CD4-positive, alpha-beta T cell (primary cell): ENCODE results near the gene TSPYL4. TPM values are rescaled to one million over a fixed set of nuclear protein-coding genes. Genes with fewer than 3 reads are reported as not detected.

Experiments used
- ATAC-seq: fragments of 200-7000 bp; cut with Tn5 transposase; one replicate; pipeline ENCODE4 v1.10.0; 2022; ENCODE audit warnings: mild to moderate bottlenecking; ENCODE audit not compliant: poor library complexity
- CTCF ChIA-PET: fragments of 350-600 bp; sonication (Branson Sonifier 250); formaldehyde crosslinking; loops from one replicate; lab custom pipeline; 2021; ENCODE audit warnings: antibody characterized with exemption, inconsistent platforms; lab: Charles Lee
- POLR2A ChIA-PET: fragments of 350-600 bp; sonication (Branson Sonifier 250); formaldehyde crosslinking; loops from one replicate; lab custom pipeline; 2021; ENCODE audit warnings: antibody characterized with exemption, inconsistent platforms; lab: Charles Lee
- DNase-seq, 14 experiments: peaks; one replicate each; pipeline ENCODE4 v3.0.0-alpha.2; 2013 to 2020; ENCODE audit warnings: mixed read lengths in 2 of 14
- H3K27ac ChIP-seq, 2 donors: one replicate each; pipeline versions ENCODE4 v1.5.1 to v1.7.0; 2013; ENCODE audit warnings: low read length in 2 of 2, low read depth in 1 of 2, mild to moderate bottlenecking in 1 of 2
- H3K27me3 ChIP-seq, 2 experiments: 1 replicate in 1 of 2; 2 replicates in 1 of 2; pipeline versions ENCODE4 v1.6.1 to v1.7.0; 2013; ENCODE audit warnings: low read length in 2 of 2, control low read depth in 1 of 2, mild to moderate bottlenecking in 1 of 2, moderate library complexity in 1 of 2; ENCODE audit not compliant: insufficient read depth in 2 of 2, control insufficient read depth in 1 of 2
- H3K36me3 ChIP-seq: one replicate; pipeline ENCODE4 v1.6.1; 2013; ENCODE audit warnings: low read length, control low read depth; ENCODE audit not compliant: insufficient read depth
- H3K4me1 ChIP-seq: one replicate; pipeline ENCODE4 v1.6.1; 2013; ENCODE audit warnings: low read length, control low read depth; ENCODE audit not compliant: insufficient read depth
- H3K4me3 ChIP-seq: one replicate; pipeline ENCODE4 v1.5.1; 2013; ENCODE audit warnings: mild to moderate bottlenecking, low read length, moderate library complexity
- H3K9me3 ChIP-seq, 2 experiments: 1 replicate in 1 of 2; 2 replicates in 1 of 2; pipeline versions ENCODE4 v1.6.1 to v1.7.0; 2013; ENCODE audit warnings: low read length in 2 of 2, mild to moderate bottlenecking in 2 of 2, control low read depth in 1 of 2, moderate library complexity in 1 of 2; ENCODE audit not compliant: control insufficient read depth in 1 of 2, insufficient read depth in 1 of 2
- H3K27ac Mint-ChIP-seq: one replicate; pipeline ENCODE4 v1.8.0; 2020; ENCODE audit warnings: mixed read lengths
- H3K27me3 Mint-ChIP-seq: one replicate; pipeline ENCODE4 v1.8.0; 2021; ENCODE audit warnings: mixed read lengths
- H3K36me3 Mint-ChIP-seq: one replicate; pipeline ENCODE4 v1.8.0; 2021; ENCODE audit warnings: low read depth, mixed read lengths
- H3K4me1 Mint-ChIP-seq: one replicate; pipeline ENCODE4 v1.8.0; 2021; ENCODE audit warnings: low read depth, mixed read lengths
- H3K4me3 Mint-ChIP-seq: one replicate; pipeline ENCODE4 v1.8.0; 2020; ENCODE audit warnings: mild to moderate bottlenecking, mixed read lengths
- H3K9me3 Mint-ChIP-seq: one replicate; pipeline ENCODE4 v1.8.0; 2020; ENCODE audit warnings: mixed read lengths
- CTCF ChIP-seq: fragments of 200-600 bp; IDR thresholded peaks from one replicate; pipeline ENCODE4 v1.8.0; 2022; ENCODE audit warnings: antibody characterized with exemption, mild to moderate bottlenecking
- intact Hi-C, 2 experiments: fragments of 100-400 bp; cut with DNase I in 1 of 2; cut with micrococcal nuclease in 1 of 2; formaldehyde crosslinking; loops; one replicate each; pipeline versions ENCODE4 v1.15.1 to v1.9.0; 2023 to 2025; cut with DNase I, micrococcal nuclease
- total RNA-seq, 174 experiments: library from RNA in 2 of 174; stranded (reverse) in 2 of 174; gene quantifications; one replicate each; pipeline ENCODE4 v1.2.3 and lab custom pipeline; 2021 to 2026

The TSPYL4 gene
- total RNA-seq, 2 experiments from 2014 or later: 35.9 to 37.7 TPM

DNA sequence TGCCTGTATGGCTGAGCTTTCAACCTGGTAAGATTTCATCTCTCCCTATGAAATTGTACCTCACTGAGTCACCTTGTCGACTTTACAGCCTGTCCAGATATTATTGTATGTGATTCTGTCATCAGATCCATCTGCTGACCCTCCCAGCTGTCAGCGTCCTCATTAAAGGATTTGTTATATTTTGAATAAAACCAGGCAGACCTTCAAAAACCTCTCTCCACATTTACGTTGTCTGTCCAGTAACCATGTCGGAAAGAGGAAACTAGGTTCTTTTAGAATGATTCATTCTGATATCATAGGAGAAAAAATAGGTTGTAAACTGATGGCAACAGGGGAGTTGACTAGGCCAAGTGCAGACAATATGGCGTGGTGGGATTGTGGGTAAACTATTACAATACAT, 38.5 kb downstream of the TSPYL4 start:
- Mint-ChIP-seq H3K4me3 (no peak overlapping the region), H3K27me3 (no peaks in the 10 kb centered on the region), H3K27ac (no peak overlapping the region), H3K4me1 (peaks cover 7% of the 10 kb centered on the region), H3K36me3 (peaks cover 4% of the 10 kb centered on the region), H3K9me3 (no peaks in the 10 kb centered on the region)
- ChIA-PET CTCF (no interaction called here), POLR2A (no interaction called here)
- no peaks in the 10 kb centered on the region for H3K9me3 ChIP-seq
- DNase-seq: no peak
- H3K36me3 ChIP-seq: peaks cover 2% of the 10 kb centered on the region
- H3K27ac ChIP-seq: no peak overlapping the region
- H3K4me1 ChIP-seq: no peaks in the 10 kb centered on the region
- no peak overlapping the region for H3K4me3 ChIP-seq
- TF ChIP-seq CTCF: no peak
- no peak for ATAC-seq
- H3K27me3 ChIP-seq: no peaks in the 10 kb centered on the region
- intact Hi-C loops: loop anchor here (5.0 kb wide), 3 partner anchors 57 to 432 kb away; no protein-coding TSS in a partner anchor

DNA sequence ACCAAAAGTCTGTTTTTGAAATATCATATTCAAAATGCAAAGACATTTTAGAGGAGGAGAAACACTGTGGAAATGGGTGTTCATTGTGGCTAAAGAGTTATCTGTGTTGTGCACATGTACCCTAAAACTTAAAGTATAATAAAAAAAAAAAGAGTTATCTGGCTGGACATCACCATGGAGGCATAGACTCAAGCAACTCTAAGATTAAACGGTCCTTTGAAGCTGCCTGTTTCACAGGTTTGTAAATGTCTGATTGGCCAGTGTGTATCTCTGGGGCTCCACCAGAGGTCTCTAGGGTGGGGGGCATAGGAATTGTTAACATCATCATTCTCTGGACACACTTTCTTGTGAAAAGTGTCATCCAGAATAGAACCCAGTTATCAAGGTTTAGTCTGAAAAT, 39.2 kb downstream of the TSPYL4 start:
- Mint-ChIP-seq H3K27me3 (no peaks in the 10 kb centered on the region), H3K9me3 (no peaks in the 10 kb centered on the region), H3K4me3 (no peak overlapping the region), H3K4me1 (peaks cover 7% of the 10 kb centered on the region), H3K27ac (no peak overlapping the region), H3K36me3 (peaks cover 4% of the 10 kb centered on the region)
- Histone ChIP-seq H3K4me1 (no peaks in the 10 kb centered on the region), H3K4me3 (no peak overlapping the region), H3K27me3 (no peaks in the 10 kb centered on the region), H3K36me3 (peaks cover 2% of the 10 kb centered on the region), H3K27ac (no peak overlapping the region), H3K9me3 (no peaks in the 10 kb centered on the region)
- intact Hi-C loops: loop anchor here (5.0 kb wide), 3 partner anchors 58 to 433 kb away; no protein-coding TSS in a partner anchor
- POLR2A ChIA-PET: no interaction called here
- ATAC-seq: no peak
- TF ChIP-seq CTCF: no peak
- CTCF ChIA-PET: no interaction called here
- DNase-seq: no peak

DNA sequence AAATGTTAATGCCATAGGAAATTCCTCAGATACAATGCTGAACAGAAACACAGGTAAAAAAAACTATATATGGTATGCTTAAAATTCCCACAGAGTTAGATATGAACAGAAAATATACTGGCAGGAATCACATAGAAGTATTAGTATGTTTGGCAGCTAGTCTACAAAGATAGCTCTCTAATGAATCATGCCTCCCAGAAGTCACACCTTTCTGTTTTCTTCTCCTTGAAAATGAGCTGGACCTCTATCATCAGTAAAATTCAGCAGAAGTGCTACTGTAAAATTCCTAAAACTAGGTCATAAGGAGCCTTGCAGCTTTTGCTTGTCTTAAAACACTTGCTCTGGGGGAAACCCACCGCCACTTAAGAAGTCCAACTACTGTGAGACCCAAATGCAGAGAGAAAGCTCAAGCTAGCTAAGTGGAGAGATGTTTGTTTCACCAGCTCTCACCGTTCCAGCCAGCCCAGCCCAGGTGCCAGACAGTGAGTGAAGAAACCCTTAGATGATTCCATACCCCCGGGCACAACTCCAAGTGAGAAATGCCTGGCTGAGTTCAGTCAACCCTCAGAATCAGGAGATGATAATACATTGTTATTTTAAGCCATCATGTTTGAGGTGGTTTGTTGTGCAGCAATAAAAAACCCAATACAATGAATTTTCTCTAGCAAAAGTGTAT, 43.0 kb downstream of the TSPYL4 start:
- ChIA-PET CTCF (no interaction called here), POLR2A (no interaction called here)
- no peaks in the 10 kb centered on the region for H3K27me3 Mint-ChIP-seq
- Histone ChIP-seq H3K4me1 (no peaks in the 10 kb centered on the region), H3K27ac (no peak overlapping the region), H3K9me3 (no peaks in the 10 kb centered on the region), H3K4me3 (no peak overlapping the region), H3K27me3 (no peaks in the 10 kb centered on the region), H3K36me3 (peaks cover 2% of the 10 kb centered on the region)
- H3K4me3 Mint-ChIP-seq: no peak overlapping the region
- ATAC-seq (no peak), DNase-seq (no peak)
- intact Hi-C loops: no loop called here
- no peaks in the 10 kb centered on the region for H3K4me1 Mint-ChIP-seq
- H3K36me3 Mint-ChIP-seq: peaks cover 4% of the 10 kb centered on the region
- H3K27ac Mint-ChIP-seq: no peak overlapping the region
- no peak for TF ChIP-seq CTCF
- H3K9me3 Mint-ChIP-seq: no peaks in the 10 kb centered on the region
